ENCODE results near the gene P2RY8. TPM values are rescaled to one million over a fixed set of nuclear protein-coding genes. Genes with fewer than 3 reads are reported as not detected.

Gene P2RY8
- 0.02 TPM in 1 of 5 replicates, not detected in the others for total RNA-seq (2022; extraction: Qiagen RNA extraction; ENCODE audit: low read depth)

DNA sequence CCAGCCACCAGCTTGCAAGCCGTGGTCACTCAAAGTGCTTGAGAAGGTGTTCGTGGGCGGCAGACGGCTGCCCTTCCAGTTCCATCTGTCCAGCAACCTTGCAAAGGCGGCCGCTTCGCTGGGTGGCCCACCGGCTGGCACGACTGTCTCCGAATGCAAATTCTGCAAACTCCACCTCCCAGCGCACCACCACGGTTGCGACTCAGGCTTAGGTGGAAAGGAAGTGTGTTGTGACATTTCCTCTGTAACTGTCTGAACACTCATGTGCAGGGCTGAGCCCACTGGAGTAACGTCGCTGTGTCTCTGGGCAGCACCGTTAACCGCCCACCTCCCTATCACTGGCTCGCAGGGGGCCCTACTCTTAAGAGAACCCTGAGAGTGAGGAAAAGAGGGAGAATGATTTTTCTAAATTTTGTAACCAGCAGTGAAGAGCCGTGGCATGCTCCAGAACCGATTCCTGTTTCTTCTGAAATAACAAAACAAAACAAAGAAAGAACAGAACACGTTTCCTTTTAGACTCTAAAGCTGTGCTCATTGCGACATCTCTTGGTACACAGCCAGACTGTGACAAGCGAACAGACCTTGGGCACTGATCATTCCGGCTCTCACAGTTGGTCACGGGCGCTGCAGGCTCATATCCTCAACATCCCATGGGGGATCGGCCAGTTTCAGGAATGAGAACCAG, at the start of gene P2RY8:
Gene P2RY8, minus strand, starts transcription at position 155 of the 685 bp plus-strand sequence. CDS start 70,627 bp downstream, outside the sequence.

GRCh38 chrX:1452516-1453394, 84.2 kb downstream of the P2RY8 start, which contains the start of gene ASMTL:
Gene ASMTL, minus strand, starts transcription at chrX:1452909. Its CDS starts 69 bp downstream, at chrX:1452840.

Other genes with a start within 250 kb of the P2RY8 start
- gene IL3RA, start 200.4 kb downstream of the P2RY8 start, total RNA-seq (2022; extraction: Qiagen RNA extraction; ENCODE audit: low read depth): 0.10 to 0.42 TPM (median 0.21 TPM) in 5 replicates
- 424 to 488 TPM (median 443 TPM) in 5 replicates for gene SLC25A6, start 145.1 kb downstream of the P2RY8 start, total RNA-seq (2022; extraction: Qiagen RNA extraction; ENCODE audit: low read depth)
- gene ASMTL, start 84.3 kb downstream of the P2RY8 start, total RNA-seq (2022; extraction: Qiagen RNA extraction; ENCODE audit: low read depth): 16.9 to 20.6 TPM (median 19.6 TPM) in 5 replicates
- 25.4 to 38.6 TPM (median 37.1 TPM) in 5 replicates for gene AKAP17A, start 54.4 kb upstream of the P2RY8 start, total RNA-seq (2022; extraction: Qiagen RNA extraction; ENCODE audit: low read depth)
- 0.17 to 0.38 TPM (median 0.34 TPM) in 3 of 5 replicates, not detected in the others for gene ASMT, start 77.9 kb upstream of the P2RY8 start, total RNA-seq (2022; extraction: Qiagen RNA extraction; ENCODE audit: low read depth)